ENCODE measurements around the gene IQCE. TPM values are rescaled to one million over a fixed set of nuclear protein-coding genes. Genes with fewer than 3 reads are reported as not detected.

Gene IQCE
- total RNA-seq, 1 experiment from 2014 or later, result 21.4 TPM

DNA sequence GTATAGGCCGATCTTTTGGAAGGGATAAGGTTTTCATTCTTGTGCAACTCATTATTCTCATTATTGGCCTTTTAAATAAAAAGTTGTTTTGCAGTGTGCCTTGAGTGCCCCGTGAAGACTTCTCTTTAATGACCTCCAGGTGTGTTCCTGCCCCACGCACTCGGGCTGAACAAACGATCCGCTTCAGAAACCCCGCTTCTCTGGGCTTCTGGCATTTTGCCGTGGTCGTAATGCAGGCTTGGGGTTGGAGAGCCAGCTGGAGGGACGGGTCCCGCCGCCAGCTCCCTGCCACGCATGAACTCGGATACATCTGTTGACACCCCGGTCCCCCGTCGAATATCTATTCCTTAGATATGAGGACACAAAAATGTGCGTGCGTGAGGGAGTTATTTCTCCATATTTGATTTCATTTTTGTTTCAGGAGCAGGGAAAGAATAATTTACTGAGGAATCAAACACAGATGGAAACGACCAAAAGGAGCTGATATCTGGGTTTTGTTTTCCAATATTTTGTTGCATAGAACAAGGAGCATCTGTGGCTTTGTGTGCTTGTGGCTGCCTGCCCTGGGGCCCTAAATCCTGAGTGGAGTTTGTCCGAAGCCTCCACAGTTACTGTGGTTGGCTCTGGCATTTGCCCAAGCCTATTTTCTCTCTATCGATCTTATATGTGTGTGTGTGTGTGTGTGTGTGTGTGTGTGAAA, 56.0 kb downstream of the IQCE start:
- Histone ChIP-seq H3K36me3 (ENCODE audit: control insufficient read depth in 1 of 2, insufficient read depth in 2 of 2, low read length in 2 of 2) (no peaks in the 10 kb centered on the region), H4K20me1 (ENCODE audit: insufficient read depth) (no peaks in the 10 kb centered on the region), H3K9ac (ENCODE audit: low read length) (no peak overlapping the region), H3K27ac (ENCODE audit: low read depth, low read length) (no peak overlapping the region), H3K4me3 (replicated peaks in 1 of 2; ENCODE audit: low read depth in 1 of 2, low read length in 2 of 2) (no peak overlapping the region), H3K4me2 (ENCODE audit: low read length) (no peak overlapping the region), H3K4me1 (ENCODE audit: control insufficient read depth in 1 of 2, insufficient read depth in 2 of 2, low read length in 2 of 2) (peaks cover 3 to 11% of the 10 kb centered on the region in 2 experiments; a peak in 3 of 4 replicates), H3K9me2 (ENCODE audit: insufficient read depth) (no peaks in the 10 kb centered on the region), H3K9me3 (ENCODE audit: control insufficient read depth in 1 of 2, insufficient read depth in 1 of 2, low read depth in 1 of 2, low read length in 2 of 2) (no peaks in the 10 kb centered on the region), H3K27me3 (ENCODE audit: insufficient read depth, low read length) (no peaks in the 10 kb centered on the region), H2AFZ (ENCODE audit: low read depth, low read length, poor library complexity, severe bottlenecking) (no peak overlapping the region), H3K79me2 (ENCODE audit: insufficient read depth, low read length) (no peaks in the 10 kb centered on the region)
- DNase-seq (ENCODE audit: low read depth, low spot score), result no peak
- intact Hi-C loops (cut with micrococcal nuclease), result no loop called here
- TF ChIP-seq, protein P1, sequence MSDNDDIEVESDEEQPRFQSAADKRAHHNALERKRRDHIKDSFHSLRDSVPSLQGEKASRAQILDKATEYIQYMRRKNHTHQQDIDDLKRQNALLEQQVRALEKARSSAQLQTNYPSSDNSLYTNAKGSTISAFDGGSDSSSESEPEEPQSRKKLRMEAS (IDR thresholded peaks at IDR 0.05), result no peak
- TF ChIP-seq ELF1 (IDR thresholded peaks at IDR 0.05; ENCODE audit: borderline replicate concordance, low read depth) (no peak), RAD21 (IDR thresholded peaks at IDR 0.05; ENCODE audit: low read depth) (no peak), SIN3A (IDR thresholded peaks at IDR 0.05; ENCODE audit: low read depth) (no peak), EZH2phosphoT487 (IDR thresholded peaks at IDR 0.05; ENCODE audit: borderline replicate concordance) (no peak), TCF7L2 (IDR thresholded peaks at IDR 0.05; ENCODE audit: borderline replicate concordance, extremely low read depth, insufficient read depth, insufficient read length) (no peak), FOSL1 (IDR thresholded peaks at IDR 0.05; ENCODE audit: low read depth) (no peak), SP1 (IDR thresholded peaks at IDR 0.05; ENCODE audit: low read depth) (no peak), ZFX (IDR thresholded peaks at IDR 0.05) (no peak), POLR2AphosphoS5 (IDR thresholded peaks at IDR 0.05; ENCODE audit: low read depth, low read length) (no peak), JUND (IDR thresholded peaks at IDR 0.05) (no peak)
- TF ChIP-seq, protein P2, sequence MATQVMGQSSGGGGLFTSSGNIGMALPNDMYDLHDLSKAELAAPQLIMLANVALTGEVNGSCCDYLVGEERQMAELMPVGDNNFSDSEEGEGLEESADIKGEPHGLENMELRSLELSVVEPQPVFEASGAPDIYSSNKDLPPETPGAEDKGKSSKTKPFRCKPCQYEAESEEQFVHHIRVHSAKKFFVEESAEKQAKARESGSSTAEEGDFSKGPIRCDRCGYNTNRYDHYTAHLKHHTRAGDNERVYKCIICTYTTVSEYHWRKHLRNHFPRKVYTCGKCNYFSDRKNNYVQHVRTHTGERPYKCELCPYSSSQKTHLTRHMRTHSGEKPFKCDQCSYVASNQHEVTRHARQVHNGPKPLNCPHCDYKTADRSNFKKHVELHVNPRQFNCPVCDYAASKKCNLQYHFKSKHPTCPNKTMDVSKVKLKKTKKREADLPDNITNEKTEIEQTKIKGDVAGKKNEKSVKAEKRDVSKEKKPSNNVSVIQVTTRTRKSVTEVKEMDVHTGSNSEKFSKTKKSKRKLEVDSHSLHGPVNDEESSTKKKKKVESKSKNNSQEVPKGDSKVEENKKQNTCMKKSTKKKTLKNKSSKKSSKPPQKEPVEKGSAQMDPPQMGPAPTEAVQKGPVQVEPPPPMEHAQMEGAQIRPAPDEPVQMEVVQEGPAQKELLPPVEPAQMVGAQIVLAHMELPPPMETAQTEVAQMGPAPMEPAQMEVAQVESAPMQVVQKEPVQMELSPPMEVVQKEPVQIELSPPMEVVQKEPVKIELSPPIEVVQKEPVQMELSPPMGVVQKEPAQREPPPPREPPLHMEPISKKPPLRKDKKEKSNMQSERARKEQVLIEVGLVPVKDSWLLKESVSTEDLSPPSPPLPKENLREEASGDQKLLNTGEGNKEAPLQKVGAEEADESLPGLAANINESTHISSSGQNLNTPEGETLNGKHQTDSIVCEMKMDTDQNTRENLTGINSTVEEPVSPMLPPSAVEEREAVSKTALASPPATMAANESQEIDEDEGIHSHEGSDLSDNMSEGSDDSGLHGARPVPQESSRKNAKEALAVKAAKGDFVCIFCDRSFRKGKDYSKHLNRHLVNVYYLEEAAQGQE (IDR thresholded peaks at IDR 0.05; ENCODE audit: low read depth), result no peak
- ChIA-PET CTCF (no interaction called here), RAD21 (ENCODE audit: low non-redundant PET in 1 of 2, low total read pairs in 2 of 2, uncharacterized antibody in 2 of 2, unreplicated experiment in 2 of 2) (no interaction called here), POLR2A (no interaction called here)
- BruUV-seq (replicated peaks), result no TSS peak
- ATAC-seq, result no peak
